Activated effector memory CD4-positive, alpha-beta T cell treated with anti-CD3 and anti-CD28 coated beads, Interleukin-2, amount 50 U/mL, for 16 hours (primary cell): Measurements from ENCODE around the gene RNFT2.
A peak's percentile ranks its signal among the peaks of the same experiment; 100 is the strongest.
"Not testable (repeated sequence)": the region's sequence is repeated elsewhere in the genome, so short reads cannot be mapped to it uniquely, and the experiment has no call there.

ENCODE experiments used
- DNase-seq: peaks from one replicate; pipeline ENCODE4 v3.0.0-alpha.2; 2020

The RNFT2 gene

DNA sequence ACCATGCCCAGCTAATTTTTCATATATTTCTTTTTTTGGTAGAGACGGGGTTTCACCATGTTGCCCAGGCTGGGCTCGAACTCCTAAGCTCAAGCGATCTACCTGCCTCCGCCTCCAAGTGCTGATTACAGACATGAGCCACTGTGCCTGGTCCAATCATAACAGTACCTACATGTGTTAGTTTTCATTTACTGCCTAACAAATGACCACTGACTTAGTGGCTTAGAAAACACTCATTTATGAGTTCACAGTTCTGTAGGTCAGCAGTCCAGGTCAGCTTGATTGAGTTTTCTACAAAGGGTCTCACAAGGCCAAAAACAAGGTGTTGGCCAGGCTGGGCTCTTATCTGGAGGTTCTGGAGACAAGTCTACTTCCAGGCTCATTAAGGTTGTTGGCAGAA, 60.6 kb downstream of the RNFT2 start:
- no peak for DNase-seq

DNA sequence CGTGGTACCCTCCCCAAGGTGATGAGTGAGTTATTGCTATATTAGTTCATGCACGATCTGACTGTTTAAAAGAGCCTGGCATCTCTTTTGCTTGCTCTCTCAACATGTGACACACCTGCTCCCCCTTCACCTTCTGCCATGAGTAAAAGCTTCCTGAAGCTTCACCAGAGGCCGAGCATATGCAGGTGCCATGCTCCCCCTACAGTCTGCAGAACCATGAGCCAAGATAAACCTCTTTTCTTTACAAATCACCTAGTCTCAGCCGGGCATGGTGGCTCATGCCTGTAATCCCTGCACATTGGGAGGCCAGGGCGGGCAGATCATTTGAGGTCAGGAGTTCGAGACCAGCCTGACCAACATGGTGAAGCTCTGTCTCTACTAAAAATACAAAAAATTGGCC, 61.8 kb downstream of the RNFT2 start:
- no peak for DNase-seq

DNA sequence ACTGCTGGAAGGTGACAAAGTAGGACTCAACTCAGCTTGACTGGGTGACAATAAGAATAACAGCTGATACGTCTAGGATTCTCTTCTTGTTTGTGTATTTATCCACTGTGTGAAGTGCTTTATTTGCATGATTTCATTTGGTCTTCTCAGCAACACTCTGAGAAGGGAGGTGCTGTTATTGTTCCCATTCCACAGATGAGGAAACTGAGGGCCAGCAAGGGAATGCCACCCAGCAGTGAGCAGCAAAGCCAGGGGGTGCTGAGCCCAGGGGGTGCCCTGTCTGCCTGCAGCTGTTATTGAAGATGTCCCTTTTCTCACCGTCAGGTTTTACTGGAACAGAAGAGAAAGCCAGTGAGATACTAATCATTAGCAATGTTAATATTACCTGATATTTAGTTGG, 62.8 kb downstream of the RNFT2 start:
- no peak for DNase-seq

DNA sequence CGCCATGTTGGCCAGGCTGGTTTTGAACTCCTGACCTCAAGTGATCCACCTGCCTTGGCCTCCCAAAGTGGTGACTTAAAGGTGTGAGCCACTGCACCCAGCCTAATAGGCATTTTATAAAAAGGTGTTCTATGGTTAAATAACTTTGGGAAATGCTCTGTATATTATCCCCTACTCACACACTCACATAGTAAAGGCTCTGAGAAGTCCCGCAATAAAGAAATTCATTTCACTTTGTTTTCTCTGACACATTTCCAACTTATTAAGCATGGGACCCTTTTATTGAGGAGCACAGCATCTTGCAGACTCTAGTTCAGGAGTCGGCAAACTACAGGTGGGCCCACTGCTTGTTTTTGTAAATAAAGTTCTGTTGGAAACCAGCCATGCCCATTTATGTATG, 63.9 kb downstream of the RNFT2 start:
- DNase-seq, result no peak

DNA sequence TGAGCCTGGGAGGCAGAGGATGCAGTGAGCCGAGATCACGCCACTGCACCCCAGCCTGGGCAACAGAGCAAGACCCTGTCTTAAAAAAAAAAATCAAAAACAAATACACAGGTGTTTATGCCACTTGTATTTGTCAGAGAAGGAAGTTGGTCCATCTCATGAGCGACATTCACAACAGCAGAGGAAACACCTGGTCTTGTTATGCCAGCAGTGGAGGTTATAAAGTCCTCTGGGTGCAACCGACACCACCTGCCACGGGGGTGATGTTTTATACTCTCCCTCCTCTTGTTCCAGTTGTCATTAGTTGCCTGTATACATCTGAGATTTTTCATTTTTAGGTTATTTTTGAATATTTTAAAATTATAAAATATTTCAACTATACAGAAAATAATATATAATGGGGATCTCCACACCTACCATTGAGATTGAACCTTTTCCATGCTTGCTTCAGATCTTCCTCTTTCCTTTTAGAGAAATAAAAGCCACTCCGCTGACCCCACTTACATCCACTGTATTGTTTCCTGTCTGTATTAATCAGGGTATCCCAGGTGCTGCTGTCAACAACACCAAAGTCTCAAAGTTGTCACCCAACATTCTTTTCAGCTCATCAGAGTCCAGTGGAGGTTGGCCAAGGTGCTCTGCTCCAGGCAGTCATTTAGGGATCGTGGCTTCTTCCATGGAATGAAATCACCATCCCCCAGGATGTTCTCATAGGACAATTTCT, 65.1 kb downstream of the RNFT2 start:
- DNase-seq, result no peak

DNA sequence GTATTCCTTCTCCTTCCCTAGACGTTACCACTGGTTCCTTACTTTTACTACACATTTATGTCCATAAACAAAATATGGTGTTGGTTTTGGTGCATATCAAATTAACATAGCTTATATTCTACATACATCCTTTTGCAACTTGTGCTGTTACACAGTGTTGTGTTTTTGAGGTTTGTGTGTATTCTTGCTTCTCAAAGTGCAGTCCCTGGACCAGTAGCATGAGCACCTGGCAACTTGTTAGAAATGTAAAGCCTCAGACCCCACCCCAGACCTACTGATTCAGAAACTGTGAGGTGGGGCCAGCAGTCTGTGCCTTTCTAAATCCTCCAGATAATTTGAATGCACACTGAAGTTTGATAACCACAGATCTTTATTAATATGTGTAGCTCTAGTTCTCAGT, 65.9 kb downstream of the RNFT2 start:
- DNase-seq, result no peak

DNA sequence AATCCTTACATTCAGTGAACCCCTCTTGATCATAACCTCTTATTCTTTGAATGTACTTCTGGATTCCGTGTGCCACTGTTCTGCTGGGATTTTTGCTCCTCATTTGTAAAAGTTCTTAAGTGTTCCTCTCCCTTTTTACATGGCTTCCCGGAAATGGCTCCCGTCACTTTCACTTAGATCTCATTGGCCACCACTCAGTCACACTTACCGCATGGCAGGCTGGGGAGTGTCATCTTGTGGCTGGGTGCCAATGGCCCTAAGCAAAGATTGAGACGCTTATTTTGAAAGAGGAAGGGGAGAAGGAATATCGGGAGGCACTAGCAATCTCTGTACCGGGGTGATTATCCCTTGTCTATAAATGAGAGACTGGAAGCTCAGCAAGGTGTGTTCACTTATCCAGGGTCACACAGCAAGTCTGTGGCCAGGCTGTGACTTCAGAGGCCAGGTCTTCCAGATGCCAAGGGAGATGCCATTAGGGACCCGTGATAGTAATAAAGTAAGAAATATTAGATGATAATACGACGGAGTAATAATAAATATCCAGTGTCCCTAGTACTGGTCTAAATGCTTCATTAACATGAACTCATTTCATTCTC, 68.8 kb downstream of the RNFT2 start:
- DNase-seq, result no peak

DNA sequence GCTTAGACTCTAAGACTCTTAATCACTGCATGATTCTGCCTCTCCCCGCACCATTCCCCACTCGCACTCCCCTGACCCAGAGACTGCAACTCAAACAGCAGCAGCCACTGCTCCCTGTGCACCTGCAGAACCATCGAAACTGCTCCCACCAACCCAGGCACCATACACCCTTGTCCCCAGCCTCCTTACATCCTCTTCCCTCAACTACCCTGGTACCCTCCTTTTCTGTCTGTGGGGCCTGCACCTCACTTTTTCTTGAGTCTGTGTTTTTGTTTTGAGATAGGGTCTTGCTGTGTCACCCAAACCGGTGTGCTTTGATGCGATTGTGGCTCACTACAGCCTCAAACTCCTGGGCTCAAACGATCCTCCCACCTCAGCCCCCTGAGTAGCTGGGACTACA, 69.4 kb downstream of the RNFT2 start:
- no peak for DNase-seq

DNA sequence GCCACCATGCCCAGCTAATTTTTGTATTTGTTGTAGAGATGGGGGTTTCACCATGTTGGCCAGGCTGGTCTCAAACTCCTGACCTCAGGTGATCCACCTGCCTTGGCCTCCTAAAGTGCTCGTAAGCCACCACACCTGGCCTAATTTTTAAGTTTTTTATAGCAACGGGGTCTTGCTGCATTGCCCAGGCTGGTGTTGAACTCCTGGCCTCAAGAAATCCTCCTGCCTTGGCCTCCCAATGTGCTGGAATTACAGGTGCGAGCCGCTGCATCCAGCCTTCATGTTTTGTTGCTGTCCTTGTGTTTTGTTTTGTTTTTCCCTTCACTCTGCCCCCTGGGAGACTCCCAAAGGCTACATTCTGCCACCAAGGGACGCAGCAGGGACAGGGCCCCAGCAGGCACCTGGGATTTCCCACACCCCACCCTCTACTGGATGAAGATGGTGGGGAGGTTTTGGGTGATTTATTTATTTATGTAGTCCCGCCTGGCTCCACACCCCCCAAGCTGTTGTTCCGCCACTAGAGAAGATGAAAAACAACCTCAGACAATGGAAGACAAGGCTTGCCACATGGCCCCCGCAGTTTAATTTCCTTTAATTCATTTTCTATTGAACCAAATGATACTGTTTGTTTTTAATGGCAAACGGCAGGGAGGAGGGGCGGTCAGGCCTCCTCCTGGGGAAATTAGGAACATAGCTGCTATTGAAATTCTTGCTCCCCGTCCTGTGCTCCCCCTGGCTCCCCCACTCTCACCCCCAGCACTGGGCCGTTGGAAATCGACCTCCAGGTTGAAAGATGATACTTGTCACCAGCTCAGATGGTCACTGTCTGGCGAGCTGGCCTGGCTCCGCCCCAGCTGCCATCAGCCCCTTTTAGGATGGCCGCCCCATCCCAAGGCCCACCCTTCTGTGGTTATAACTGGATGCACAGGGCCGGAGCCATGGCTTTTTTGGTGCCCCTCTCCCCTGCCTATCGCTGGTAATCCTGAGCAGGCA, 70.3 kb downstream of the RNFT2 start:
- no peak for DNase-seq

DNA sequence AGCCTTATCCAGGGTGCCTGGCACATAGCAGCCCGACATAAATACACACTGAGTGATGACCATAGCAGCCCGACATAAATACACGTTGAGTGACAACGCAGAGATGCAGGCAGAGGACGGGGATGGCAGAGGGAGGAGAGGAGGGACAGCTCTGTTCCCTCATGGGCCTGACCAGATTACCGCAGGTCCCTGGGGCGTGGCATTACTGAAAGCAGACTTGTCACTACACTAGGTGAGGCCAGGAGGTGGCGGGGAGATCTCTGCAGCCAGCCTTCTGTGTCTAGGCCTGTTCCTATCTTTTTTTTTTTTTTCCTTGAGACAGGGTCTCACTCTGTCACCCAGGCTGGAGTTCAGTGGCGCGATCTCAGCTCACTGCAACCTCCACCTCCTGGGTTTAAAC, 74.1 kb downstream of the RNFT2 start:
- DNase-seq, result no peak

DNA sequence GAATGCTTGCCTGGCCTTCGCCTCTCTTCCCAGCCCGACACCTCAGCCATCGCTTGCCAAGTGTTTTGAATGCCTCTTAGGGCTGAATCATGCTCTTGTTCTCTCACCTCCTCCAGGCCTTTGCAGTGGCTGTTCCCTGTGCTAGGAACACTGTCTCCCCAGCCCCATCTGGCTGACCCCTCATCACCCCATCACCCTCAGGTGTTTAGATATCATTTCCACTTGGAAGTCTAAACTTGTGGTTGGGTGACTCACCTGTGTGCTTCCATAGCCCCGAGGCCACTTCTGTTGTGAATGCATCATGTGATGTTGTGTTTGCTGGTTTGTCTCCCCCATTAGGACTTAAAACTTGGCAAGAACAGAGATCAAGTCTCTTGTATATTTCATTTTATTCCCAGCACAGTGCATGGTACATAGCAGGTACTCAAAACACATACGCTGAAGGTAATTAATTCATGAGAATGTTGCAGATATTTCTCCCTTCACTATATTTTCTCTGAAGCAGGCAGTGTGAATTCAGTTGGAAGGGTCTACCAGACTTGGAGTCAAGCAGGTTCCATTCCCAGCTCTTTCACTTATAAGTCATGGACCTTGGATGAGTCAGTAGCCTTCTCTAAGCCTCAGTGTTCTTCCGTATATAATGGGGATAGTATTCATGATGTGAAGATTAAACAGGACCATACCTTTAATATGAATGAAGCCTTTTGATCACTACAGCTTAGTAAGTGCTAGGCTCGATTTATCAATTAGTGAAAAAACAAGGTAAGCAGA, 75.3 kb downstream of the RNFT2 start:
- no peak for DNase-seq

DNA sequence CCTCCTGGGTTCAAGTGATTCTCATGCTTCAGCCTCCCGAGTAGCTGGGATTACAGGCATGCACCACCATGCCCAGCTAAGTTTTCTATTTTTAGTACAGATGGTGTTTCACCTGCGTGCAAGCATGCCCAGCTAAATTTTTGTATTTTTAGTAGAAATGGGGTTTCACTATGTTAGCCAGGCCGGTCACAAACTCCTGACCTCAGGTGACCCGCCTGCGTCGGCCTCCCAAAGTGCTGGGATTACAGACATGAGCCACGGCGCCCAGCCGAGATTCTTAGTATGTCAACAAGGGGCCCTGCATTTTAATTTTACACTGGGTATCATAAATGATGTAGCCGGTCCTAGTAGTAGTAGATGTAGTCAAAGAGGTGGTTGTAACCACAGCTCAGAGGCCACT, 76.7 kb downstream of the RNFT2 start:
- not testable (repeated sequence) for DNase-seq

DNA sequence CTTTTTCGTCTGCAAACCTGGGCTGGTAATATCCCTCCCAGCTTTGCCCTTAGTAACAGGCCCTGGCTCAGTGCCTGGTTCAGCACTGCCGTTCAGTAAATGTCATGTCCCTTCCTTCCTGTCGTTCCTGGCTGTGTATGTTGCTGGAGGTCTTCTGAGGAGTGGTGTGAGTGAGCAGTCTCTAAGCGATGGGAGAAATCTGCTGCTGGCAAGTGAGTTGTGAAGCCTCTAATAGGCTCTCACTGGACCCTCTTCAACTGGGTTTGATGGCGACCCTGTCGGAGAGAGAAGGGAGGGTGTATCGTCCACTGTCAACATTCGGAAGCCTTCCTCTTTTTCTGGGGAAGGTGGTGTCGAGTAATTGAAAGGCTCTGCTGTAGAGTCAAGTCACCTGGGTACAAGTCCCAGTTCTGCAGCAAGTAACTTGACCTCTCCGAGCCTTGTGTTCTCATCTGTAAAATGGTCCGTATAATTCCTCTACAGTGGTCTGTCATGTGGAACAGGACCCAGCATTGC, 80.3 kb downstream of the RNFT2 start:
- no peak for DNase-seq

DNA sequence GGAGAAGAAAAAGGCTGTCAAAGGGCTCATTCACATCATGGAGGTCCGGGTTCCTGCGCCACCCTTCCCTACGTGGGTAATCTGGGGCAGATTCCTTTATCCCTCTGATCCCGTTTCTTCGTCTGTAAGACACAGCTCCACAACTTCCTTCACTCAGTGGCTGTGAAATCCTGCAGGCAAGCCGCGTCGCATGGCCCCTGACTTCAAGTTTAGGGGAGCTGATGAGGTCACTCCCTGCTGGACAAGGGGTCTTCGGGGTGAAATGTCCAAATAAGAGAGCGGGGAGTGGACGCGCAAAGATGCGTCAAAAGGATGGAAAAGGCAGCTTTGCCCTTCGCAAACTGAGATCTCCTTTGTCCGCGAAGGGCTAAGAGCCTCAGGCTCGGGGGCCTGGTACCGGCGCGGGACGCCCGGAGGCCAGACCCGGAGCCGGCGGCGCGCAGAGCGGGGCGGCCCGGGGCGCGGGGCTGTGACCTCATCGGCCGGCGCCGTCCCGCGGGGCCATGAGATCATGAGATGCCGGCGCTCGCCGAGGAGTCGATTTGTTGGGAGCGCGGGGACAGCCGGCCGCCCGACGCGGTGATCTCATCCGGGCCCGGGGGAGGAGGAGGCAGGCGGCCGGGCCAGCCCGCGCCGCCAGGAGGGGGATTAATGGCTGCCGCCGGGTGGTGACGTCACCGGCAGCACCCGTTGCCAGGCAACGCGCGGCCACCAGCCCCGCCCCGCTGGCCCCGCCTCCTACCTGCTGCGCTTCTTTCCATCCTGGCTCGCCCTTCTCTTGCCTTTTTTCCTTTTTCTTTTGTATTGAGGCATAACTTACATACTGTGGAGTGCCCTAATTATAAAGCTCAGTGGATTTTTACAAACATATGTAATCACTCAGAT, 81.1 kb downstream of the RNFT2 start:
- DNase-seq, result peak; percentile 96

DNA sequence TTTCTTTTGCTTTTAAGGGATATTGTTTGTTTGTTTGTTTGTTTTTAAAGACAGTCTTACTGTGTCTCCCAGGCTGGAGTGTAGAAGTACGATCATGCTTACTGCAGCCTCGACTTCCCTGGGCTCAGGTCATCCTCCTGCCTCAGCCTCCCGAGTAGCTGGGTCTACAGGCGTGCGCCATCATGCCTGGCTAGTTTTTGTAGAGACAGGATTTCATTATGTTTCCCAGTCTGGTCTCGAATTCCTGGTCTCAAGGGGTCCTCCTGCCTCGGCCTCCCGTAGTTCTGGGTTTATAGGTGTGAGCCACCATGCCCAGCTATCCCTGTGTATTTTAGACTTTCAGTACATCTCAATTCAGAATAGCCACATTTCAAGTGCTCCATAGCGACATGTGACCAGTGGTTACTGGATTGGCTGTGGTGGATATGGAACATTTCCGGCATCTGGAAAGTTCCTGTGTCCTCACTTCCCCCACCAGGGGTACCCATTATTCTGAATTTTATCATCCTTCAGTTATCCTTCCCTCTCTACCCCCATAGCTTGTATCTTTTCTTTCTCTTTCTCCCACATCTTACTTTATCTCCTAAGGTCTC, 82.0 kb downstream of the RNFT2 start:
- no peak for DNase-seq

DNA sequence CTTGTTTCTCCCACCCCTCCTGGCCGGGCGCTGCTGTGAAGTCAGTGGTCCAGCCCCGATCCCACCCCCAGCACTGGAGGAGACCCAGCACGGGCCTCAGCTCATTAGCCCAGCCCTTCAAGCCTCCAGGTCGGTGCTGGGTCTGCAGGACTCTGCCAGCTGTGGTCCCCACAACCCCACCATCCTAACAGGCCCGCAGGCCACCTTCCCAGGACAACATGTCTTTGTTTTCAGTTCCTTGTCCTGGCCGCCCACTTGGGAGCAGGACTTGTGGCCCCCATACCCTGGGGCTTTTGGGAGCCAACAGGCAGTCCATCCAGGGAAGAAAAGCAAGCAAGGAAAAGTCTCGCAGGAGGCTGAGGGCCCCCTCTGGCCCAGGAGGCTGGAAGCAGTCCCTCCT, 83.2 kb downstream of the RNFT2 start:
- DNase-seq, result no peak

DNA sequence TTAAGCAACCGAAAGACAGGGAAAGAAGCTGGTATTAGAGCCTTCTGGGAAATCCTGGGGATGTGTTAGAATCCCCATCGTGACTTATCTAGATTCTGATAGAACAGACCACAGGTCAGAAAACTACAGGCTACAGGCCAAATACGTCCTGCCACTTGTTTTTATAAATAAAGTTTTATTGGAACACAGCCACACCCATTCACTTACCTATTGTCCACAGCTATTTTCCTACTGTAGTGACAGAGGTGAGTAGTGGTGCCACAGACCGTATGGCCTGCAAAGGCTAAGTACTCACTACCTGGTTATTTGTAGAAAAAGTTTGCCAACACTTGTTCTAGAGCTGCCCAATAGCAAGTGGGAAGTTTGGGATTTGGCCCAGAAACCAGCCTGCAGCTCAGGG, 89.3 kb downstream of the RNFT2 start:
- DNase-seq, result no peak

DNA sequence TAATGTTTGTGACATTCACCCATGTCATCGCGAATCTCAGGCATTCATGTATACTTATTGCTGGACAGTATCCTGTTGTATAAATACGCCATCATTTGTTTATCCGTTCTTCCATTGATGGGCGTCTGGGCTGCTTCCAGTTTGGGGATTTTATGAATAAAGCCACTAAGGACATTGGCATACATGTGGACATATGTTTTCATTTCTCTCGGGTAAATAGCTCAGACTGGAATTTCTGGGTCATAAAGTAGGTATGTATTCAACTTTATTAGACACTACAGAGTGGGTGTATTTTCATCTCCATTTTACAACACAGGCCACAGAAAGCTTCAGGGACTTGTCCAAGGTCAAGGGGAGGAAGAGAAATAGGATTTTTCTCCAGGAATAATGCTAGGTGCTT, 94.2 kb downstream of the RNFT2 start:
- DNase-seq, result no peak

DNA sequence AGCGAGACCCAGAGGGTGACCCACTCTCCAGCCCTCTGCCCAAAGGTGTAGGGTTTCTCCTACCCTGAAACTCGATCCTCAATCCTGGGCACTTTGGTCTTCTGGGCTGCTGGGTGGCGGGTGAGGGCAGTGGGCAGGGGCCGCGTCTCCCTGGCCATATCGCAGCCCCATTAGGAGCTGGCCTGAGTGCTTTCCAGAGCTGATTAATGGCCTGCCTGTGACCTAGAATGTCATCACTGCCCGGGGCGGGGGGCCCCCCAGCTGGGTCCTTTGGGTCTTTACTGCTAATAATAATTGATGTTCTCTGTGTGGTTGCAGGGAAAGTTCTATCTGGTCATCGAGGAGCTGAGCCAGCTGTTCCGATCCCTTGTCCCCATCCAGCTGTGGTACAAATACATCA, 95.4 kb downstream of the RNFT2 start:
- no peak for DNase-seq

DNA sequence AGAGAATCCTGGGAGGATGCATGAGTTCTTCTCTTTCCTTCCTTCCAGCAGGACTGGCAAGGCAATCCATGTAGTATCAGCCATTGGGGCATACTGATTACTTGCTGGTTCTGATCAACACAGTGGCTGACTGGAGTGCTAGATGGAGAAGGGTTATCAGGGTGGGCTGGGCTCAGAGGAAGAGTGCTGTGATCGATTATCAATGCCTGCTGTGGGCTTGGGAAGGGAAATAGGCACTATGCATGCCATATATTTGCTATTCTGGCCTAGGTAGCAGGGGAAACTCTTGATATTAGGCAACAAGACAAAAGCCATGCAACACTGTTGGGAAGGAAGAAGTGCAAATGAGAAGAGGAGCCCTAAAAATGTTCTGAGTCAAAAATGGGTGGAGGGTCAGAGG, 97.4 kb downstream of the RNFT2 start:
- DNase-seq, result no peak

DNA sequence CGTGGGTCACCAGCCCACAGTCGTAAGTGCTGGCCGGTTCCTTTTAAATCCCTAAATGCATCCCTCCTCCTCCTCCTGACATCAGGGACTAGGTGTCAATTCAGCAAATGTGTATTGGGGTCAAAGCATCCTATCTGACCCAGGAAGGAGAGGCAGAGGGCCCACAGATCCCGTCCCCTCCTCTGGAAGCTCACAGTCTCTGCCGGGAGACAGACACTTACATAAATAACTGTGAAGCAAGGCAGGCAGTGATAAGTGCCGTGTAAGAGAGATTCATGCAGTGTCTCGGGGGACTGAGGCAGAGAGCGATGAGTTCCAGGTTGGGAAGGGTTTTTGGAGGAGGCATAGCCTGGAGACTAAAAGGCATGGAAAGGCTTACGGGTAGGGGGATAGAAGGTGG, 99.0 kb downstream of the RNFT2 start:
- no peak for DNase-seq
